Vagina (tissue), 2 donors: ENCODE measurements around the gene THSD7A.

Source experiments
- CTCF ChIP-seq, 3 experiments: fragments of 450-650 bp in 2 of 3; fragments of 200-600 bp in 1 of 3; sonication (generic) in 1 of 3; IDR thresholded peaks; one replicate each; pipeline ENCODE4 v1.5.1; 2017 to 2019; ENCODE audit warnings: antibody characterized with exemption in 3 of 3, mild to moderate bottlenecking in 2 of 3, moderate library complexity in 2 of 3
- POLR2A ChIP-seq, 2 donors: fragments of 450-650 bp; IDR thresholded peaks; one replicate each; pipeline ENCODE4 v1.6.1; 2017; ENCODE audit warnings: antibody characterized with exemption in 2 of 2, mild to moderate bottlenecking in 2 of 2, moderate library complexity in 2 of 2
- POLR2AphosphoS5 ChIP-seq, 2 donors: sonication (generic); formaldehyde crosslinking; IDR thresholded peaks; one replicate each; pipeline ENCODE4 v1.9.0; 2017; ENCODE audit warnings: antibody characterized with exemption in 2 of 2, mild to moderate bottlenecking in 2 of 2, low read depth in 1 of 2; ENCODE audit not compliant: insufficient read depth in 1 of 2

GRCh38 chr7:11881680-11882079 is 49.7 kb upstream of the THSD7A start:
- TF ChIP-seq CTCF (IDR thresholded peaks at IDR 0.05), result no peak
- no peak for TF ChIP-seq POLR2A (IDR thresholded peaks at IDR 0.05)
- TF ChIP-seq POLR2AphosphoS5 (IDR thresholded peaks at IDR 0.05; ENCODE audit: insufficient read depth in 1 of 2, low read depth in 1 of 2), result no peak
